OCI-LY7 (cell line): ENCODE measurements around the gene ZNF430.

ENCODE experiments used
- CTCF ChIP-seq: fragments of 200-600 bp; sonication (generic); conservative IDR thresholded peaks from 2 replicates; pipeline ENCODE4 v1.5.1; 2014; ENCODE audit warnings: mild to moderate bottlenecking, antibody characterized with exemption, low read length, moderate library complexity, mixed read lengths
- EZH2phosphoT487 ChIP-seq: fragments of 200-600 bp; sonication (generic); IDR thresholded peaks from 2 replicates; pipeline ENCODE4 v1.6.1; 2018; ENCODE audit warnings: low read depth, borderline replicate concordance, mild to moderate bottlenecking, mixed run types, antibody characterized with exemption, low read length, moderate library complexity, mixed read lengths

- no peak for TF ChIP-seq CTCF
- TF ChIP-seq EZH2phosphoT487: no peak
Observed at GRCh38 chr19:21082011-21082975, 61.8 kb downstream of the ZNF430 start, which contains the start of gene ZNF714.
